Embryonic facial prominence (tissue), 1 donor: ENCODE data around the gene RARB.

ENCODE experiments used
- DNase-seq: peaks from one replicate; pipeline ENCODE4 v3.0.0-alpha.2; 2016; ENCODE audit errors: extremely low spot score

The RARB gene

GRCh38 chr3:25576831-25577454, 148.9 kb downstream of the RARB start:
- DNase-seq = no peak

- DNase-seq = no peak
Observed at GRCh38 chr3:25578059-25578458, 150.0 kb downstream of the RARB start.

GRCh38 chr3:25580534-25580933, 152.5 kb downstream of the RARB start:
- DNase-seq = no peak

- DNase-seq = no peak
Observed at GRCh38 chr3:25581335-25581734, 153.3 kb downstream of the RARB start.

- DNase-seq = no peak
Observed at GRCh38 chr3:25581823-25582222, 153.8 kb downstream of the RARB start.

- DNase-seq = no peak
Observed at GRCh38 chr3:25582242-25582641, 154.2 kb downstream of the RARB start.

GRCh38 chr3:25583343-25583742, 155.3 kb downstream of the RARB start:
- DNase-seq = no peak

- DNase-seq = no peak
Observed at GRCh38 chr3:25584011-25584789, 156.1 kb downstream of the RARB start.

GRCh38 chr3:25585361-25586166, 157.5 kb downstream of the RARB start:
- no peak for DNase-seq

- DNase-seq = no peak
Observed at GRCh38 chr3:25586167-25586505, 158.1 kb downstream of the RARB start.

GRCh38 chr3:25586553-25586952, 158.5 kb downstream of the RARB start:
- DNase-seq = no peak

- no peak for DNase-seq
Observed at GRCh38 chr3:25587094-25587493, 159.0 kb downstream of the RARB start.

GRCh38 chr3:25587526-25587925, 159.5 kb downstream of the RARB start:
- no peak for DNase-seq

GRCh38 chr3:25587975-25588374, 159.9 kb downstream of the RARB start:
- no peak for DNase-seq

GRCh38 chr3:25588441-25589103, 160.5 kb downstream of the RARB start:
- no peak for DNase-seq

- DNase-seq = no peak
Observed at GRCh38 chr3:25589104-25589782, 161.2 kb downstream of the RARB start.

GRCh38 chr3:25589783-25590258, 161.8 kb downstream of the RARB start:
- no peak for DNase-seq

GRCh38 chr3:25592510-25592968, 164.5 kb downstream of the RARB start:
- DNase-seq = no peak

GRCh38 chr3:25593001-25593400, 164.9 kb downstream of the RARB start:
- DNase-seq = no peak

- peak; percentile 86 for DNase-seq
Observed at GRCh38 chr3:25594007-25594502, 166.0 kb downstream of the RARB start.

- no peak for DNase-seq
Observed at GRCh38 chr3:25597535-25598101, 169.6 kb downstream of the RARB start.
